Stimulated activated CD8-positive, alpha-beta memory T cell treated with anti-CD3 and anti-CD28 coated beads, Interleukin-12 subunit alpha, Interleukin-12 subunit beta, amount 100 ng/mL, for 4 hours (primary cell): Measurements from ENCODE around the gene MYO5B.
"Not testable (repeated sequence)": the region's sequence is repeated elsewhere in the genome, so short reads cannot be mapped to it uniquely, and the experiment has no call there.

Experiments
- DNase-seq: peaks from one replicate; pipeline ENCODE4 v3.0.0-alpha.2; 2020; ENCODE audit warnings: low read depth

MYO5B gene

GRCh38 chr18:49827996-49828395 is 367.0 kb downstream of the MYO5B start:
- DNase-seq, result no peak

- no peak for DNase-seq
Observed at GRCh38 chr18:49819823-49820671, 374.9 kb downstream of the MYO5B start.

GRCh38 chr18:49819071-49819662 is 375.8 kb downstream of the MYO5B start:
- DNase-seq, result no peak

GRCh38 chr18:49817947-49818346 is 377.0 kb downstream of the MYO5B start:
- DNase-seq, result no peak

GRCh38 chr18:49815927-49816326 is 379.0 kb downstream of the MYO5B start:
- no peak for DNase-seq

- DNase-seq, result peak; percentile 30
Observed at GRCh38 chr18:49814147-49814499, 380.8 kb downstream of the MYO5B start.

GRCh38 chr18:49813319-49814146 is 381.4 kb downstream of the MYO5B start, which contains the start of gene ACAA2:
TSS of gene ACAA2 (minus strand) at chr18:49813533. CDS start at chr18:49813484, 49 bp downstream.
- DNase-seq, result peak; percentile 76

- DNase-seq, result no peak
Observed at GRCh38 chr18:49813069-49813318, 382.0 kb downstream of the MYO5B start.

GRCh38 chr18:49812286-49813068 is 382.5 kb downstream of the MYO5B start:
- DNase-seq, result no peak

- DNase-seq, result no peak
Observed at GRCh38 chr18:49811151-49811938, 383.6 kb downstream of the MYO5B start.

GRCh38 chr18:49808553-49809191 is 386.3 kb downstream of the MYO5B start:
- DNase-seq, result not testable (repeated sequence)

GRCh38 chr18:49804096-49804495 is 390.9 kb downstream of the MYO5B start:
- DNase-seq, result no peak

GRCh38 chr18:49802623-49803022 is 392.3 kb downstream of the MYO5B start:
- no peak for DNase-seq

- not testable (repeated sequence) for DNase-seq
Observed at GRCh38 chr18:49800491-49800890, 394.5 kb downstream of the MYO5B start.

GRCh38 chr18:49799806-49800205 is 395.1 kb downstream of the MYO5B start:
- not testable (repeated sequence) for DNase-seq

GRCh38 chr18:49798001-49798400 is 396.9 kb downstream of the MYO5B start:
- no peak for DNase-seq

- DNase-seq, result no peak
Observed at GRCh38 chr18:49795612-49796552, 399.1 kb downstream of the MYO5B start.

GRCh38 chr18:49794743-49795142 is 400.2 kb downstream of the MYO5B start:
- no peak for DNase-seq

- DNase-seq, result not testable (repeated sequence)
Observed at GRCh38 chr18:49789560-49790134, 405.3 kb downstream of the MYO5B start.
